K562 (cell line): Measurements from ENCODE around the gene KMT5B. TPM values are rescaled to one million over a fixed set of nuclear protein-coding genes. Genes with fewer than 3 reads are reported as not detected.

Experiments
- ATAC-seq: fragments of 200-7000 bp; cut with Tn5 transposase; 3 replicates; pipeline ENCODE4 v1.9.1; 2020; ENCODE audit warnings: moderate library complexity
- BruUV-seq: library from RNA; stranded (reverse); fragments of 400-500 nt; replicated peaks from 2 replicates; lab custom pipeline; 2021; lab: Mats Ljungman, UMichigan
- CTCF ChIA-PET: fragments of 300-600 bp; formaldehyde crosslinking; extraction: SDS; loops from one replicate; lab custom pipeline; 2021; ENCODE audit warnings: low intra/inter-chr PET ratio; lab: Yijun Ruan, JAX
- POLR2A ChIA-PET: fragments of 300-600, 350-650 bp; sonication (Branson Sonifier 250); formaldehyde crosslinking; extraction: SDS; loops from one replicate; lab custom pipeline; 2021; ENCODE audit warnings: antibody characterized with exemption, inconsistent platforms; lab: Yijun Ruan, JAX
- DNase-seq, 4 experiments: peaks; one replicate each; pipeline versions ENCODE4 v3.0.0 to v3.0.0-alpha.2; 2011 to 2018; ENCODE audit warnings: low spot score in 3 of 4, mixed read lengths in 3 of 4; ENCODE audit errors: extremely low read depth in 1 of 4
- FAIRE-seq: peaks from 2 replicates; lab custom pipeline; 2011; peaks lifted over from hg19 to GRCh38; lab: Jason Lieb, UNC
- H2AFZ ChIP-seq: 2 replicates; pipeline ENCODE4 v1.6.0; 2011; ENCODE audit warnings: low read depth, low read length, control low read depth, inconsistent platforms
- H3K27ac ChIP-seq: fragments of 200-600 bp; 3 replicates; pipeline ENCODE4 v1.8.0; 2011; ENCODE audit warnings: low read depth, mild to moderate bottlenecking, control low read depth, inconsistent platforms, low read length, moderate library complexity, mixed read lengths; ENCODE audit errors: extremely low read depth
- H3K27me3 ChIP-seq, 2 experiments: fragments of 300-600 bp in 1 of 2; 2 replicates in 1 of 2; 3 replicates in 1 of 2; pipeline versions ENCODE4 v1.6.0 to v1.8.0; 2011; ENCODE audit warnings: inconsistent platforms in 2 of 2, low read length in 2 of 2, mild to moderate bottlenecking in 1 of 2, mixed read lengths in 1 of 2, moderate library complexity in 1 of 2; ENCODE audit not compliant: control insufficient read depth in 2 of 2, insufficient read depth in 2 of 2
- H3K36me3 ChIP-seq: fragments of 300-600 bp; 3 replicates; pipeline ENCODE4 v1.8.0; 2011; ENCODE audit warnings: mild to moderate bottlenecking, low read length, inconsistent platforms; ENCODE audit not compliant: control insufficient read depth, insufficient read depth
- H3K4me1 ChIP-seq, 2 experiments: fragments of 200-600 bp in 1 of 2; replicated peaks in 1 of 2; 2 replicates in 1 of 2; 3 replicates in 1 of 2; pipeline versions ENCODE4 v1.5.1 to v1.8.0; 2011; ENCODE audit warnings: inconsistent platforms in 2 of 2, low read length in 2 of 2, mild to moderate bottlenecking in 1 of 2, mixed read lengths in 1 of 2, moderate library complexity in 1 of 2; ENCODE audit not compliant: control insufficient read depth in 2 of 2, insufficient read depth in 2 of 2
- H3K4me2 ChIP-seq: 2 replicates; pipeline ENCODE4 v1.6.1; 2011; ENCODE audit warnings: low read length, control low read depth, inconsistent platforms, mixed read lengths; ENCODE audit not compliant: insufficient read depth
- H3K4me3 ChIP-seq: fragments of 200-600 bp; sonication (generic), shearing (Covaris generic); 2 replicates; pipeline ENCODE4 v1.5.1; 2016; ENCODE audit warnings: control low read depth, inconsistent platforms
- H3K79me2 ChIP-seq: fragments of 200-600 bp; 3 replicates; pipeline ENCODE4 v1.8.0; 2011; ENCODE audit warnings: low read length, inconsistent platforms; ENCODE audit not compliant: control insufficient read depth, insufficient read depth
- H3K9ac ChIP-seq, 2 experiments: 2 replicates each; pipeline versions ENCODE4 v1.6.0 to v1.6.1; 2011; ENCODE audit warnings: low read depth in 2 of 2, low read length in 2 of 2, control low read depth in 1 of 2, inconsistent platforms in 1 of 2, mild to moderate bottlenecking in 1 of 2, mixed read lengths in 1 of 2; ENCODE audit not compliant: insufficient read depth in 1 of 2
- H3K9me1 ChIP-seq: one replicate; pipeline ENCODE4 v1.6.0; 2011; ENCODE audit warnings: inconsistent platforms, mild to moderate bottlenecking, low read length, moderate library complexity; ENCODE audit not compliant: control insufficient read depth, insufficient read depth
- H3K9me3 ChIP-seq: replicated peaks from 2 replicates; pipeline ENCODE4 v1.5.1; 2011; ENCODE audit warnings: low read depth, low read length, inconsistent platforms; ENCODE audit not compliant: control insufficient read depth, insufficient read depth
- H4K20me1 ChIP-seq: replicated peaks from 2 replicates; pipeline ENCODE4 v1.6.1; 2011; ENCODE audit warnings: low read length, inconsistent platforms, mixed read lengths; ENCODE audit not compliant: control insufficient read depth, insufficient read depth
- DMBX1 ChIP-seq: fragments of 250-450 bp; sonication (Bioruptor Pico); IDR thresholded peaks from 2 replicates; pipeline ENCODE4 v1.8.0; 2022; ENCODE audit warnings: inconsistent platforms, mild to moderate bottlenecking, moderate library complexity, borderline replicate concordance
- FOXJ2 ChIP-seq: fragments of 200-800 bp; sonication (Bioruptor generic); IDR thresholded peaks from 2 replicates; pipeline ENCODE4 v1.6.1; 2016; ENCODE audit warnings: missing genetic modification characterization, missing compliant biosample characterization
- FUS ChIP-seq: fragments of 200-400 bp; formaldehyde crosslinking; optimal IDR thresholded peaks from 2 replicates; pipeline ENCODE3; 2017; ENCODE audit warnings: low read depth, low read length
- KDM5B ChIP-seq: fragments of 200-600 bp; sonication (generic); IDR thresholded peaks from 2 replicates; pipeline ENCODE4 v1.6.1; 2012; ENCODE audit warnings: low read depth, mild to moderate bottlenecking, moderate library complexity, low read length, control low read depth, inconsistent platforms; ENCODE audit not compliant: insufficient replicate concordance
- MED1 ChIP-seq: sonication (generic); formaldehyde crosslinking; IDR thresholded peaks from 2 replicates; pipeline ENCODE4 v1.8.1; 2023; ENCODE audit warnings: missing genetic modification reagents, borderline replicate concordance
- MXI1 ChIP-seq: IDR thresholded peaks from 2 replicates; pipeline ENCODE4 v1.6.1; 2011; ENCODE audit warnings: low read depth, mild to moderate bottlenecking, improper control_type of control experiment, low read length
- NFIX ChIP-seq: fragments of 250-450 bp; sonication (Bioruptor Pico); IDR thresholded peaks from 2 replicates; pipeline ENCODE4 v1.4.0; 2020; ENCODE audit warnings: low read depth, mild to moderate bottlenecking, moderate library complexity
- NFRKB ChIP-seq: fragments of 450-650 bp; IDR thresholded peaks from 2 replicates; pipeline ENCODE4 v1.6.1; 2016; ENCODE audit warnings: low read depth
- OTX1 ChIP-seq: fragments of 450-650 bp; formaldehyde crosslinking; IDR thresholded peaks from 2 replicates; pipeline ENCODE4 v1.4.0; 2022; ENCODE audit warnings: mild to moderate bottlenecking
- STAT5B ChIP-seq: fragments of 250-450 bp; sonication (Bioruptor Pico); IDR thresholded peaks from 2 replicates; pipeline ENCODE4 v1.8.0; 2021; ENCODE audit warnings: mild to moderate bottlenecking, inconsistent platforms
- WHSC1 ChIP-seq: IDR thresholded peaks from one replicate; pipeline ENCODE4 v1.6.1; 2012; ENCODE audit warnings: low read length, control low read depth, inconsistent platforms
- ZKSCAN1 ChIP-seq: fragments of 150-350 bp; IDR thresholded peaks from 2 replicates; pipeline ENCODE4 v1.6.1; 2016; ENCODE audit warnings: low read depth, low read length
- ZNF431 ChIP-seq: sonication (generic); formaldehyde crosslinking; IDR thresholded peaks from 2 replicates; pipeline ENCODE4 v1.8.0; 2022; ENCODE audit warnings: mild to moderate bottlenecking, missing genetic modification reagents
- ZNF695 ChIP-seq: fragments of 450-650 bp; formaldehyde crosslinking; IDR thresholded peaks from 2 replicates; pipeline ENCODE4 v1.4.0; 2020; ENCODE audit warnings: mild to moderate bottlenecking, moderate library complexity
- WGBS: fragments of 100-300 bp; shearing (Covaris generic); methylation state at CpG from one replicate; pipeline ENCODE4 v1.1.6; 2016; ENCODE audit warnings: low coverage, mixed read lengths; ENCODE audit not compliant: insufficient coverage; ENCODE audit errors: missing lambda C conversion rate; 5-methylcytosine and 5-hydroxymethylcytosine counted together
- in situ Hi-C: fragments of 300-500 bp; cut with MboI; formaldehyde crosslinking; loops from 4 replicates; pipeline ENCODE4 v1.15.0; 2018; ENCODE audit warnings: inconsistent platforms, mixed read lengths
- intact Hi-C: fragments of 100-400 bp; cut with micrococcal nuclease; formaldehyde crosslinking; loops from 2 replicates; pipeline ENCODE4 v1.14.2; 2022
- polyA plus RNA-seq, 8 experiments: library from polyadenylated mRNA; depleted of rRNA in 4 of 8; stranded (reverse) in 5 of 8; unstranded in 3 of 8; fragments of >200 nt; fragmentation: Nextera tagmentation in 2 of 8; fragmentation: Illumina TruSeq in 1 of 8; extraction: Ambion mirVana in 2 of 8; extraction: Trizol in 1 of 8; gene quantifications; 2 replicates each; pipeline versions ENCODE4 v1.2.1 to v1.2.3, GENCODE V29; 2011 to 2014; ENCODE audit warnings: inconsistent platforms in 1 of 8, missing spikeins in 1 of 8
- total RNA-seq, 7 experiments: library from RNA; depleted of rRNA in 6 of 7; stranded (reverse); fragments of >200 nt in 6 of 7; fragmentation: Illumina TruSeq in 2 of 7; extraction: Trizol in 2 of 7; gene quantifications; 2 replicates each; pipeline versions ENCODE4 v1.2.1 to v1.2.3, GENCODE V29; 2011 to 2021; ENCODE audit warnings: low replicate concordance in 1 of 7
- TF ChIP-seq, protein P1 (sequence below): fragments of 450-650 bp; conservative IDR thresholded peaks from 2 replicates; pipeline ENCODE4 v1.6.1; 2016; ENCODE audit warnings: missing genetic modification characterization, low read depth, mild to moderate bottlenecking, control low read depth, missing compliant biosample characterization
- TF ChIP-seq, protein P2 (sequence below): sonication (generic); formaldehyde crosslinking; IDR thresholded peaks from 2 replicates; pipeline ENCODE4 v1.8.0; 2022; ENCODE audit warnings: mild to moderate bottlenecking, missing genetic modification reagents
- TF ChIP-seq, protein P3 (sequence below): fragments of 250-450 bp; sonication (Bioruptor Pico); IDR thresholded peaks from 2 replicates; pipeline ENCODE4 v1.9.0; 2021; ENCODE audit warnings: mild to moderate bottlenecking

The KMT5B gene
- total and polyA plus RNA-seq, 9 of the 15 experiments (the other 6 are each of a cell fraction or from before 2014, with no cell fraction given): 7.3 to 27.3 (median 20.9) TPM

DNA sequence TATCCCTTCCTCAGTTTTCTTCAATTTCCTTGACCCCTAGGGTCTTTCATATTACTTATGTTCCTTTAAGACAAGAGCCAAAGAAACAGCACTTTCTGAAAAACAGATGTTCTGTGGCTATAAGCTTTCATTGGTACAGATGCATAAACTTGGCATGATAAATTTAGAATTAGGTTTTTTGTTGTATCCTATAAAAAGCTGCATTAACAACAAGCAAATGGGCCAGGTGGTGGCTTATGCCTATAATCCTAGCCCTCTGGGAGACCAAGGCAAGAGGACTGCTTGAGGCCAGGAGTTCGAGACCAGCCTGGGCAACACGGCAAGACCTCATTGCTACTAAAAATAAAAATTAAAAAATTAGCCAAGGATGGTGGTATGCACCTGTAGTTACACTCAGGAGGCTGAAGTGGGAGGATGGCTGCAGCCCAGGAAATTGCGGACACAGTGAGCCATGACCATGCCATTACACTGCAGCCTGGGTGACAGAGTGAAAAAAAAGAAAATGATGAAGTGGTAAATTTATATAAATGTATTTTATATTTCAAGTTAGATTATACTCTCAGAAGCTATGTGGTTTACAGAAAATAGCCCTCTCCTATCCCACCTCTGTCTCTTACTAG is 18.3 kb downstream of the KMT5B start:
- no peak overlapping the region for H3K4me2 ChIP-seq
- H3K27me3 ChIP-seq: no peaks in the 10 kb centered on the region
- H3K9ac ChIP-seq: no peak overlapping the region
- H3K9me3 ChIP-seq: no peaks in the 10 kb centered on the region
- POLR2A ChIA-PET: interaction anchor here (1.0 to 1.2 kb wide), 2 partner anchors 17 to 32 kb away, joined by 3 to 4 read pairs; no protein-coding TSS in a partner anchor
- no peak overlapping the region for H3K27ac ChIP-seq
- no peaks in the 10 kb centered on the region for H3K9me1 ChIP-seq
- peaks cover 14% of the 10 kb centered on the region; the same call in 1 of the 2 replicates for H4K20me1 ChIP-seq
- H2AFZ ChIP-seq: no peak overlapping the region
- TF ChIP-seq ZNF695 (CRISPR knock-in tag): no peak
- no peak for TF ChIP-seq DMBX1 (CRISPR knock-in tag)
- no peak for TF ChIP-seq NFIX
- no peak for TF ChIP-seq MED1 (CRISPR knock-in tag)
- no peak for TF ChIP-seq FOXJ2
- no peak for TF ChIP-seq FUS
- TF ChIP-seq, protein P1, sequence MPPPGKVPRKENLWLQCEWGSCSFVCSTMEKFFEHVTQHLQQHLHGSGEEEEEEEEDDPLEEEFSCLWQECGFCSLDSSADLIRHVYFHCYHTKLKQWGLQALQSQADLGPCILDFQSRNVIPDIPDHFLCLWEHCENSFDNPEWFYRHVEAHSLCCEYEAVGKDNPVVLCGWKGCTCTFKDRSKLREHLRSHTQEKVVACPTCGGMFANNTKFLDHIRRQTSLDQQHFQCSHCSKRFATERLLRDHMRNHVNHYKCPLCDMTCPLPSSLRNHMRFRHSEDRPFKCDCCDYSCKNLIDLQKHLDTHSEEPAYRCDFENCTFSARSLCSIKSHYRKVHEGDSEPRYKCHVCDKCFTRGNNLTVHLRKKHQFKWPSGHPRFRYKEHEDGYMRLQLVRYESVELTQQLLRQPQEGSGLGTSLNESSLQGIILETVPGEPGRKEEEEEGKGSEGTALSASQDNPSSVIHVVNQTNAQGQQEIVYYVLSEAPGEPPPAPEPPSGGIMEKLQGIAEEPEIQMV (tag): no peak
- no peak for TF ChIP-seq OTX1 (CRISPR knock-in tag)
- TF ChIP-seq, protein P2, sequence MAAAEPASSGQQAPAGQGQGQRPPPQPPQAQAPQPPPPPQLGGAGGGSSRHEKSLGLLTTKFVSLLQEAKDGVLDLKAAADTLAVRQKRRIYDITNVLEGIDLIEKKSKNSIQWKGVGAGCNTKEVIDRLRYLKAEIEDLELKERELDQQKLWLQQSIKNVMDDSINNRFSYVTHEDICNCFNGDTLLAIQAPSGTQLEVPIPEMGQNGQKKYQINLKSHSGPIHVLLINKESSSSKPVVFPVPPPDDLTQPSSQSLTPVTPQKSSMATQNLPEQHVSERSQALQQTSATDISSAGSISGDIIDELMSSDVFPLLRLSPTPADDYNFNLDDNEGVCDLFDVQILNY (CRISPR knock-in tag): no peak
- TF ChIP-seq KDM5B: no peak
- TF ChIP-seq MXI1: no peak
- TF ChIP-seq NFRKB: no peak
- TF ChIP-seq ZNF431 (CRISPR knock-in tag): no peak
- no peak for TF ChIP-seq STAT5B (CRISPR knock-in tag)
- TF ChIP-seq, protein P3, sequence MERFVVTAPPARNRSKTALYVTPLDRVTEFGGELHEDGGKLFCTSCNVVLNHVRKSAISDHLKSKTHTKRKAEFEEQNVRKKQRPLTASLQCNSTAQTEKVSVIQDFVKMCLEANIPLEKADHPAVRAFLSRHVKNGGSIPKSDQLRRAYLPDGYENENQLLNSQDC (CRISPR knock-in tag): no peak
- no peak for TF ChIP-seq ZKSCAN1
- no peak for TF ChIP-seq WHSC1
- in situ Hi-C loops (no loop called here), intact Hi-C loops (no loop called here)
- no TSS peak for BruUV-seq
- no peak for DNase-seq
- peaks cover 48% of the 10 kb centered on the region for H3K79me2 ChIP-seq
- H3K4me3 ChIP-seq: no peak overlapping the region
- no peaks in the 10 kb centered on the region for H3K36me3 ChIP-seq
- CTCF ChIA-PET: no interaction called here
- no peak for FAIRE-seq
- WGBS: 94% methylated on average over 3 of the region's 3 CpGs
- no peaks in the 10 kb centered on the region for H3K4me1 ChIP-seq
- no peak for ATAC-seq
